C4-2B (cell line): ENCODE data around the gene RPRML.
"Not testable (repeated sequence)": the region's sequence is repeated elsewhere in the genome, so short reads cannot be mapped to it uniquely, and the experiment has no call there.

Experiments
- H3K27ac ChIP-seq: fragments of 450-650 bp; 2 replicates; pipeline ENCODE4 v1.5.1; 2017
- CTCF ChIP-seq: fragments of 450-650 bp; conservative IDR thresholded peaks from 2 replicates; pipeline ENCODE4 v1.5.1; 2017; ENCODE audit warnings: mild to moderate bottlenecking
- ZFX ChIP-seq: fragments of 450-650 bp; IDR thresholded peaks from 2 replicates; pipeline ENCODE4 v1.6.1; 2017

RPRML gene

DNA sequence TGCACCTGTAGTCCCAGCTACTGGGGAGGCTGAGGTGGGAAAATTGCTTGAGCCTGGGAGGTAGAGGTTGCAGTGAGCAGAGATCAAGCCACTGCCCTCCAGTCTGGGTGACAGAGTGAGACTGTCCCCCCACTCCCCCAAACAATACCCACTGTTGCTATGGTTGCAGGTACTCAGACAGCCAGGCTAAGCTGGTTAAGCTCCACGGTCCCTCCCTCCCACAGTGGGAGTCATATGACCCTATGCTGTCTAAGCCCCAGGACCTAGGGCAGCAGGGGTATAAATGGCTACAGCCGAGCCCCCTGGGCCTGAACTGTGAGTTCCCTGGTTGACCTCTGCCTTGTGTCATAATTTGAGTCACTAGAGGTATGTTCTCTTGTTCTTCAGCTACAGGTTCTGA is 15.9 kb upstream of the RPRML start:
- TF ChIP-seq ZFX (no peak), CTCF (no peak)
- H3K27ac ChIP-seq: no peak overlapping the region

GRCh38 chr17:46991617-46992016 is 12.6 kb upstream of the RPRML start:
- TF ChIP-seq CTCF (no peak), ZFX (no peak)
- no peak overlapping the region for H3K27ac ChIP-seq

DNA sequence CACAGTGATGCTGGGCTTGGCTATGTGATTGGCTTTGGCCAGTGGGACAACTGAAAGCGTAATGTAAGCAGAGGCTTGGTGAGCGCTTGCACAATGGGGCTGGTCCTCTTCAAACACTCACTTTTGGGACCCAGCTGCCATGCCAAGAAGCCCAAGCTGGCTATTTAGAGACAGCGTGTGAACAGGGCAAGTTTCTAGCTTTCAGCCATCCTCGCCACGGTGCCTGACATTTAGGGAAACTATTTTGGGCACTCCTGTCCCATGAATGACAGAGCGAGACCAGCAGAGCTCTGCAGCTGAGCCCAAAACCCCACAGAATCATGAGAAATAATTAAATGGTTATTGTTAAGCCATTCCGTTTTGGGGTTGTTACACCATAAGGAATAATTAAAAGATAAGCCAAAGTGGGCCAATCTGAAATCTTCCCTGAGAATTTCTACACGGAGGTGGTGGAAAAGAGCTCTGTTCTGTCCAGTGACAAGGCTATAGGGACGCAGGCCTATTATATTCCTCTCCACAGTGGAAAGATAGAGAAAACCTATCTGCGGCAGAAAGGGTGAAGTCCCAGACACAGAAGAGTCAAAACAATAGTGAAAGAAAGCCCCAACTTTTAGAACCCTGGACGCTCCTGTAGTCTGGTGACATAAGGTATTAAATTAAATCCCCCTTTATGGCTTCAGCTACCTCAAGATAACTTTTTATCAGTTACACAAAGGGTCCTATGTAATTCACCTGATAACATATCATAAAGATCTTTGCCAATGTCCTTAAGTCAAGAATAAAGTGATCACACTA is 10.8 kb upstream of the RPRML start:
- H3K27ac ChIP-seq: no peak overlapping the region
- TF ChIP-seq ZFX: no peak
- no peak for TF ChIP-seq CTCF

DNA sequence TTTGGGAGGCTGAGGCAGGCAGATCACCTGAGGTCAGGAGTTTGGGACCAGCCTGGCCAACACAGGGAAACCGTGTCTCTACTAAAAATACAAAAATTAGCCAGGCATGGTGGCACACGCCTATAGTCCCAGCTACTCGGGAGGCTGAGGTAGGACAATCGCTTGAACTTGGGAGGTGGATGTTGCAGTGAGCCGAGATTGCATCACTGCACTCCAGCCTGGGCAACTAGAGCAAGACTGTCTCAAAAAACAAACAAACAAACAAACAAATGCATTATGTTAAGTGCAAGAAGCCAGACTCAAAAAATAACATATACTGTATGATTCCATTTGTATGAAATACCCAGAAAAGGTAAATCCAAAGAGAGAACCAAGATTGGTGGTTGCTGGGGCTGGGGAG is 8.9 kb upstream of the RPRML start:
- H3K27ac ChIP-seq: not testable (repeated sequence)

DNA sequence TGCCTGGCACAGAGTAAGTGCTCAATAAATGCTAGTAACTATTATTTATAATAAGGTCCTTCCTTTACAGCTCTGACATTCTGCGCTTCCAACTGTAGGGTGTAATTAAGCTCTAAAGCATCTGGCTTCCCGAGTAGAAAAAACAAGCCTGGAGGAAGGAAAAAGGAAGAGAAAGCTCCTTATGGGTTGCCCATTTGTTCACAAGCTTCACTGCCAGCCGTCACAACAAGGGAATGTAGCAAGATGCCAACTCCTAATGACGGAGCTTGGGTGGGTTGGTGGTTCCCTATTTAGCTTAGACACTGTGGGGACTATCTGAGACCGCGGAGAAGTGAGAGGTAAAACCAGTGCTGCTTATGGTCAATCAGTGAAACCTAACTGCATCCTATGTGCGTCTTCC is 7.3 kb upstream of the RPRML start:
- H3K27ac ChIP-seq: no peak overlapping the region
- TF ChIP-seq CTCF (no peak), ZFX (no peak)

DNA sequence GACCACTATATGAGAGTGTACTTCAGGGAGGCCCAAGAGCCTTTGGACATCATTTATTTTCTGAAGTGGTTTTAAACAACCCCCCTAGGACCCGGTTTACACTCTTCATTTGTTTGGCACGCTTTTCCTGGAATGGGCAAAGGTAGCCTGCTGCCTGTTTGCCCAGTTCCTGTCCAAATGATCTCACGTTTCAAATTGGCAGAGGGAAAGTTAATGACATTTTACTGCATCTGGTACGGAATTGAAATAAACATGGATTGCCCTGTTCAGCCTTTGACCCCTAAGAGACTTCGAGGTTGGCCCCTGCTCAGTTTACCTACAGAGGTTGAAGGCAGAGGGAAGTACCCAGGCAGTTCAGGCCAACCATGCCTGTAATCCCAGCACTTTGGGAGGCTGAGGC is 5.8 kb upstream of the RPRML start:
- H3K27ac ChIP-seq: peak overlapping the region; percentile 72
- TF ChIP-seq CTCF (no peak), ZFX (no peak)

DNA sequence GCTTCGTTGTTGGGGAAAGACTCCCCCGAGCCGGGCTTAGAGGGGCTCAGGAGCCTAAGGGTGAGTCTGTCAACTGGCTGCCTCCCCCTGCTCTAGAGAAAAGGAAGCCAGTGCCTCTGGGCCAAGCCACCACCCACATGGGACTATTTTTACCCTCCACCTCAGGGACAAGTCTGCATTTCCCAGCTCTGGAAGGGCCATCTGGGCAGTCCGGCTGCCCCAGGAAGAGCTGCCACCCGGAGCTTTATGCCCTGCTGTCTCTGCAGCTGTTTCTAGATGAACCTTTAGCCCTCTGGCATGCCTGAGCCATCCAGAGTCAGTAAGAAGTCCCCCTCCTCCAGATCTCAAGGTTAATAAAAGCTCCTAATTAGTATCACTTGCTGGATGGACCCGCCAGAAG is 5.3 kb upstream of the RPRML start:
- H3K27ac ChIP-seq: peak overlapping the region; percentile 72
- TF ChIP-seq ZFX: no peak
- TF ChIP-seq CTCF: no peak

GRCh38 chr17:46983782-46984181 is 4.7 kb upstream of the RPRML start:
- H3K27ac ChIP-seq: peak overlapping the region; percentile 72
- TF ChIP-seq CTCF (no peak), ZFX (no peak)
